Transverse colon (tissue), 4 donors: ENCODE results near the gene GRB7.

Experiments used
- EP300 ChIP-seq: sonication (generic); formaldehyde crosslinking; IDR thresholded peaks from one replicate; pipeline ENCODE4 v1.6.1; 2017; ENCODE audit warnings: antibody characterized with exemption, low read depth
- POLR2AphosphoS5 ChIP-seq, 3 donors: sonication (generic); formaldehyde crosslinking; IDR thresholded peaks; one replicate each; pipeline ENCODE4 v1.6.1; 2016; ENCODE audit warnings: antibody characterized with exemption in 3 of 3
- TF ChIP-seq, protein P1 (sequence below), 5 experiments: fragments of 200-600 bp in 3 of 5; fragments of 450-650 bp in 2 of 5; sonication (generic) in 3 of 5; IDR thresholded peaks; 1 replicate in 2 of 5; 2 replicates in 3 of 5; pipeline ENCODE4 v1.5.1; 2016 to 2017; ENCODE audit warnings: antibody characterized with exemption in 5 of 5, inconsistent platforms in 3 of 5, mild to moderate bottlenecking in 2 of 5, moderate library complexity in 1 of 5

DNA sequence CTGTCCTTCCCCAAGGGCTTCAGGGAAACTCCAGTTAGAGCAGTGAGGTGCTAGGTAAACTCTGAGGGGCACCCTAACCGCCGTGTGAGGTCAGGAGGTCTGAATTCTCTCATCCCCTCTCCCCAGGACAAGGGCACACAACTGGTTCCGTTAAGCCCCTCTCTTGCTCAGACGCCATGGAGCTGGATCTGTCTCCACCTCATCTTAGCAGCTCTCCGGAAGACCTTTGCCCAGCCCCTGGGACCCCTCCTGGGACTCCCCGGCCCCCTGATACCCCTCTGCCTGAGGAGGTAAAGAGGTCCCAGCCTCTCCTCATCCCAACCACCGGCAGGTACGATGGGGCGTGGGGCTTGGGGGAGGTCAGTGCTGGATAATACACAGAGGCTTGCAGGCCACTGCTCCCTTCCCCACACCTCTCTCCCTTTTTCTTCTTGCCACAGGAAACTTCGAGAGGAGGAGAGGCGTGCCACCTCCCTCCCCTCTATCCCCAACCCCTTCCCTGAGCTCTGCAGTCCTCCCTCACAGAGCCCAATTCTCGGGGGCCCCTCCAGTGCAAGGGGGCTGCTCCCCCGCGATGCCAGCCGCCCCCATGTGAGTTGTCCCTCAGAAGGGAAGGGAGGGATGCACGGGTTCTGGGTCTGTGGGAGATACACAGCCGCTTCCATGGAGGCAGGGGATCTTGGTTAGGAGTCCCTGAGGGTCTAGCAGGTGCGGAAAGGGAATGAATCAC is 4.6 kb downstream of the GRB7 start:
- TF ChIP-seq, protein P1, sequence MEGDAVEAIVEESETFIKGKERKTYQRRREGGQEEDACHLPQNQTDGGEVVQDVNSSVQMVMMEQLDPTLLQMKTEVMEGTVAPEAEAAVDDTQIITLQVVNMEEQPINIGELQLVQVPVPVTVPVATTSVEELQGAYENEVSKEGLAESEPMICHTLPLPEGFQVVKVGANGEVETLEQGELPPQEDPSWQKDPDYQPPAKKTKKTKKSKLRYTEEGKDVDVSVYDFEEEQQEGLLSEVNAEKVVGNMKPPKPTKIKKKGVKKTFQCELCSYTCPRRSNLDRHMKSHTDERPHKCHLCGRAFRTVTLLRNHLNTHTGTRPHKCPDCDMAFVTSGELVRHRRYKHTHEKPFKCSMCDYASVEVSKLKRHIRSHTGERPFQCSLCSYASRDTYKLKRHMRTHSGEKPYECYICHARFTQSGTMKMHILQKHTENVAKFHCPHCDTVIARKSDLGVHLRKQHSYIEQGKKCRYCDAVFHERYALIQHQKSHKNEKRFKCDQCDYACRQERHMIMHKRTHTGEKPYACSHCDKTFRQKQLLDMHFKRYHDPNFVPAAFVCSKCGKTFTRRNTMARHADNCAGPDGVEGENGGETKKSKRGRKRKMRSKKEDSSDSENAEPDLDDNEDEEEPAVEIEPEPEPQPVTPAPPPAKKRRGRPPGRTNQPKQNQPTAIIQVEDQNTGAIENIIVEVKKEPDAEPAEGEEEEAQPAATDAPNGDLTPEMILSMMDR (IDR thresholded peaks at IDR 0.05), result no peak
- TF ChIP-seq POLR2AphosphoS5 (IDR thresholded peaks at IDR 0.05) (no peak), EP300 (no peak)
